AG04450 (cell line): Measurements from ENCODE around the gene CNTF. TPM values are rescaled to one million over a fixed set of nuclear protein-coding genes. Genes with fewer than 3 reads are reported as not detected.

Source experiments
- CTCF ChIA-PET: fragments of 300-600, 350-600 bp; formaldehyde crosslinking; extraction: SDS; loops from one replicate; lab custom pipeline; 2022; ENCODE audit warnings: antibody characterized with exemption, inconsistent platforms; lab: Charles Lee
- POLR2A ChIA-PET: fragments of 350-600 bp; formaldehyde crosslinking; extraction: SDS; loops from one replicate; lab custom pipeline; 2021; ENCODE audit warnings: antibody characterized with exemption, inconsistent platforms; lab: Yijun Ruan, JAX
- DNase-seq: peaks from one replicate; pipeline ENCODE4 v3.0.0-alpha.2; 2011; ENCODE audit warnings: low read depth, low spot score
- H3K27ac ChIP-seq: one replicate; pipeline ENCODE4 v1.5.1; 2012; ENCODE audit warnings: low read depth, low read length, control low read depth
- H3K27me3 ChIP-seq: one replicate; pipeline ENCODE4 v1.6.0; 2012; ENCODE audit warnings: low read length; ENCODE audit not compliant: control insufficient read depth, insufficient read depth
- H3K4me3 ChIP-seq: 2 replicates; pipeline ENCODE4 v1.5.1; 2011; ENCODE audit warnings: mild to moderate bottlenecking, low read depth, low read length, control low read depth
- H3K9me3 ChIP-seq: 2 replicates; pipeline ENCODE4 v1.5.1; 2012; ENCODE audit warnings: low read length; ENCODE audit not compliant: control insufficient read depth, insufficient read depth
- CTCF ChIP-seq: IDR thresholded peaks from 2 replicates; pipeline ENCODE4 v1.5.1; 2011; ENCODE audit warnings: low read depth, low read length, control low read depth, inconsistent platforms
- polyA plus RNA-seq: library from polyadenylated mRNA; depleted of rRNA; stranded (reverse); fragments of >200 nt; gene quantifications from 2 replicates; pipeline ENCODE4 v1.2.3, GENCODE V29; 2011; rRNA removed

CNTF gene
- polyA plus RNA-seq, 1 experiment, result 1.1 TPM

GRCh38 chr11:58674609-58675008 lies 52.1 kb downstream of the CNTF start:
- no peaks in the 10 kb centered on the region for H3K9me3 ChIP-seq
- H3K27me3 ChIP-seq, result peaks cover 7% of the 10 kb centered on the region
- no peak for TF ChIP-seq CTCF
- POLR2A ChIA-PET, result no interaction called here
- DNase-seq, result no peak
- CTCF ChIA-PET, result interaction anchor here (0.6 to 4.9 kb wide), 7 partner anchors 11 to 1099 kb away, joined by 3 to 36 read pairs (median 4); partner anchors contain the start of gene LPXN
- no peak overlapping the region for H3K4me3 ChIP-seq
- H3K27ac ChIP-seq, result no peak overlapping the region

Other genes with a start within 250 kb of the CNTF start
- gene OR5B3, start 215.8 kb upstream of the CNTF start, polyA plus RNA-seq, result not detected in 2 replicates
- 0.05 TPM in 1 of 2 replicates, not detected in the other for gene OR5B2, start 194.5 kb upstream of the CNTF start, polyA plus RNA-seq
- gene OR5B12, start 180.4 kb upstream of the CNTF start, polyA plus RNA-seq, result not detected in 2 replicates
- gene OR5B21, start 114.6 kb upstream of the CNTF start, polyA plus RNA-seq, result not detected in 2 replicates
- gene LPXN, start 46.8 kb upstream of the CNTF start, polyA plus RNA-seq, result 11.5 and 12.3 TPM in 2 replicates
- 38.8 and 47.9 TPM in 2 replicates for gene ZFP91, start 43.6 kb upstream of the CNTF start, polyA plus RNA-seq
- not detected in 2 replicates for gene GLYAT, start 109.3 kb downstream of the CNTF start, polyA plus RNA-seq
- 0.81 and 1.1 TPM in 2 replicates for gene GLYATL2, start 222.0 kb downstream of the CNTF start, polyA plus RNA-seq